Dedifferentiated amniotic fluid mesenchymal stem cell (primary cell): ENCODE measurements around the gene LAMA2.
A peak's percentile ranks its signal among the peaks of the same experiment; 100 is the strongest.

ENCODE experiments used
- DNase-seq: peaks from one replicate; pipeline ENCODE4 v3.0.0-alpha.2; 2016; ENCODE audit errors: extremely low spot score

The LAMA2 gene

DNA sequence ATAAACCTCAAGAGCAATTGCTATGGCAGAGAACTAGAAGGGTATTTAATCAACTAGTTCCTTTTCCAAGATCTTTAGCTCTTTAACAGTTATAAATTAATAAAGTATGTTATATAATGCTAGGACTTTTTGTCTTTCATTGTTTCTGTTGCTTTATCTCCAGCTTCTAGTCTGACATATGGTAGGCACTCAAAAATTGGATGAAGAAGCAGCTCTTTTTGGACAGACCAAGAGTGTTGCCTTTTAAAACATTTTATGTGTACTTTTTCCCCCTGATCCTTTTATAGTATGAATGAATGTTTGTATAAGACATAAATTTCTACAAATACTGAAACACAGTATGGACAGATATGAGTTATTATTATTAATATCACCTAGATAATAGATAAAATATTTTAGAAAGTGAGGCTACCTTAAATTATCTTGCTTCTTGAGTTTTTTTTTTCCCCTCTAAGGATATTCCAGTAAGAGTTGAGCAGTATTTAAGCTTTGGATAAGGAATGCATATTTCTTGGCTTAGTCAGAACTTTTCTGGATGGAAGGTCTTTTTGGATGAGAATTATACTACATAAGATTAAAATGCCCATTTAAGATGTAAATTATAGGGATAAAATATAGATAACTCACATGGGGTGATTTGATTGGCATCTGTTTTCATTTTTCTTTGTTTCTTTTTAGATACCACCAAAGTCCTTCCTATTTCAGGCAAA, 16.6 kb downstream of the LAMA2 start:
- DNase-seq = peak; percentile 45

GRCh38 chr6:128903715-128904114, 20.8 kb downstream of the LAMA2 start:
- no peak for DNase-seq

DNA sequence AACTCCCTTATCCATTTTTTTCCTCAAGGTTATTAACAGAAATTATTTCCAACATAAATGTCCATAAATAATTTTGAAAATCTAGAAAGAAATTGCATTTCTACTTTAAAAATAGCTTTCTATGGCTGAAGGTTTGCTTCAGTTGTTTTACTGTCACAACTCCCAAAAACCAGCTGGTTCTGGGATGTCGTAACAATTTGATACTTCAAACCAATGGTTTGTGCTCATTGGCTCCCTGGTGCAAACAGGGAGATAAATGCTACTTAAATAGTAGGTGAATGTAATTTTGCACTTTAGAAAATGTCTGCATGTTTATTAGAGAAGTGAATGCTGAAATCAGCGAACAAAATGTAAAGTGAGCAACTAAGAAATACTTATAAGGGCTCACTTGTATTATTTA, 31.1 kb downstream of the LAMA2 start:
- DNase-seq = no peak

- DNase-seq = no peak
Measured at GRCh38 chr6:128918886-128919285, 35.9 kb downstream of the LAMA2 start.

- DNase-seq = no peak
Measured at GRCh38 chr6:128919412-128920180, 36.7 kb downstream of the LAMA2 start.

DNA sequence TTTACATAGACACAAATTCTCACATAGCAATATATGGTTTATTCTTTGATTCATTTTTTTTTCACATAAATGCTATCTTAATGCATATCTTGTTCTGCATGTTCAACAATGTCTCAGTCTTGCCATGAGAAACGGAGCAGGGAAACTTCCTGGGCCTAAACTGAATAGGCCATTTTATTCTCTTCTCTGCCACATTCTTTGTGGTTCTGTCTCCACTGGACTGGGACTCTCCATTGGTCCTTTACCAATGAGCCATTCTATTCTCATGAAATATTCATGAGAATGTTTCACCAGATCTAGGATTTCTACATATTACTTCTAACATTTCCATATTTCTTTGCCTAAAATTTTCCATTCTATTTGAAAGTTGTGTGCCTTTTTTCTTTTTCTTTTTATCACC, 42.8 kb downstream of the LAMA2 start:
- DNase-seq = no peak

GRCh38 chr6:128929869-128930268, 46.9 kb downstream of the LAMA2 start:
- DNase-seq = no peak

DNA sequence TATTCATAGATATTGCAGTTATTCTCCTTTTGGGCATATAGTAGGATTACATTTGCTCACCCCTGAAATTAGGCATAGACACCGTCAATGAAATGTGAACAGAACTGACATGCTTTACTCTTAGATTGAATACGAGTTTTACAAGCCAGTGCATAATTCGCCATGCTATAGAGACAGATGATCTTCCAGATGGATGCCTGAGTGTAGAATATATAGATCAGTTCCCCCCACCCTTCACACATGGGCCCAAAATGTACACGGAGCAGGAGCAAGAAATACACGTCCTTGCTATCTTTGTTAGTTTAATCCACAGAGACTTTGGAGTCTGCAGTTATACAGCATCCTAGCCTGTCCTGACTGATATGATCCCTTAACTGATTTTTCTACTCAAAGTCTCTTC, 47.4 kb downstream of the LAMA2 start:
- DNase-seq = no peak

GRCh38 chr6:128932061-128932460, 49.1 kb downstream of the LAMA2 start:
- DNase-seq = peak; percentile 59

DNA sequence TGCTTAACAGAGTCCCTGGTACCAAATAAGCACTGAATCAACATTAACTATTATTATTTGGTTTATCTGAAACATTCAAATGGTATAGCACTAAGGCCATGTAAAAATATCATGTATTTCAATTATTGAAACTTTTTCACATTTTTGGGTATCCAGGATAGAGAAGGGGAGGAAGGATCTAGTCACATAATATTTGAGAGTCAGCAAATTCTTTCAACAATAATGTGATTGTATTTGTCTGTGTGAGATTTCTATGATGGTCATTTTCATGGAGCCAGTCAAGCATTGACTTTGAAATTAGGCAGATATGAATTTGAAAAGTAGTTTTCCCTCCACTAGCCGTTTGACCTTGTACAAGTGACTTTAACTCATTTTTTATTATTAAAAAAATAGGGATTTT, 67.9 kb downstream of the LAMA2 start:
- DNase-seq = no peak

DNA sequence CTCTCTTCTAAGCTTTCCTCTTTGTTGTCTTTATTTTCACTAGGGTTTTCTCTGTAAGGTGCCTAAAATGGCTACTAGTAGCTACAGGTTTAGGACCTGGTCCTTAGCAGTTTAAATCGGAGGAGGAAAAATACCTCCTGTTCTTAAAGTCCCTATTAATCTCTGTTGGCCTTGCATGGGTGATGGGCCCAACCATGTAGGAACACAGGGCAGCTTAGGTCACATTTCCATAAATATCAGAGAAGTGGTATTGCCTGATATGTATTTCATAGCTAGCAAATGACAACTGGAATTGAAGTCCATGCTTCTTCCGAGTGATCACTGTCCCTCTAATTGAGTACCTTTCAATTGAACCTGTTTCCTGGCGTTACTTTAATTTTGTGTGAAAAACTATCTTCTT, 70.0 kb downstream of the LAMA2 start:
- DNase-seq = no peak

GRCh38 chr6:128954308-128955043, 71.5 kb downstream of the LAMA2 start:
- no peak for DNase-seq

- DNase-seq = no peak
Measured at GRCh38 chr6:128963561-128963960, 80.6 kb downstream of the LAMA2 start.

DNA sequence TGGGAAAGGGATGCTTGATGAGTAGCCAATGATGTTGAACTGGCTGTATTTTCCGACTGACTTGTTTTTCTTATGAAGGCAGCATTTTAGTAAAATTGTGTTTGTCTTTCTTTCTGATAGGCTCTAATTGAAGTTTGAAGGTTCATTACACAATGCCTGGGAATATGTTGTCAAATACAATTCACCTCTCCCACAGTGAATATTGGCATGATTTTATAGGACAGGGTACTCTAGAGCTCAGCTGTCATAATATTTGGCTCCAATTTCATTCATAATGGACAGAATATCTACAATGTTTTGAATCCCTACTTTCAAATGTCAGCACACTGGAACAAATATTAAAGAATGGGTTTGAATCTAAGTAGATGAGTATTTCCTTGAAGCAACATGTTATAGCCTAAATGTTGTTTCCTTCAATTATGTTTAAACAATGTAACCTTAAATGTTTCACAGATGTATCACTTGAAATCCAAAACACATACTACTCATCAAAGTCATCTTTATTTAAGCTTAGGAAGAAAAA, 81.4 kb downstream of the LAMA2 start:
- DNase-seq = no peak

DNA sequence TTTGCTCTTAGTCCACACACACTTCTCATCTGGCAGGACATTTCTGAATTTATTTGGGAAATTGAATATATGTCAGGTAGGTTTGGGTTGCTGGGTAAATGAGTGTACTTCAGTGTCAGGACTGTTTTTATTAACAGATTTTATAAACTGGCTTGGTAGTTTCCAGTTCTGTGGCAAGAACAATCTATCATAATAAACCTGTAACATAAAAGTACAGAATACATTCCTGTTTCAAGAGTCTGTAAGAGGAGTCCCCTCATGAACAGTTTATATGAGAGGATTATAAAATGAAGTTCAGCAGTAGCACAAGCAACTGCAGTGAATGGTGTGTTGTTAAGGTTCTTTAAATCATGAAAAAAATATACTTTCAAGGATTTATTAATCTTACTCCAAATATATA, 81.8 kb downstream of the LAMA2 start:
- DNase-seq = no peak

- DNase-seq = no peak
Measured at GRCh38 chr6:128966934-128967333, 84.0 kb downstream of the LAMA2 start.

GRCh38 chr6:128979071-128979470, 96.1 kb downstream of the LAMA2 start:
- DNase-seq = peak; percentile 43

- no peak for DNase-seq
Measured at GRCh38 chr6:128981716-128982115, 98.8 kb downstream of the LAMA2 start.

DNA sequence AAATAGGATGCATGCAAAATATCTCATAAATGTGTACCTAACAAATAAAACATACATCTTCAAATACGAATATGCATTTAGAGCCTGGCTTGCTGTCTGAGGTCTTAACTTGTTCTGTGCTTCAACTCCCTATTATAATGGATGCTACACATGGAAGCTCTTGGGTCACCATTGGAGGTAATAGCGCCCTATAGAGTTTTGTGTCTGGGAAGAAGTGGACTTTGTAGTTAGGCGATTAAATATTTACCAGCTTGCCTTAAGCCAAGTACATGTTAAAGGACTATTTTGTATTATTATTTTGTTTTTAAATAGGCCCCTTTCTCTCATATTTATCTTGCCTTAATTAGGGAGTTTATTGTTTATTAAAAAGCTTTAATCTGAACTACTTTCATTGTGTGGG, 107.4 kb downstream of the LAMA2 start:
- no peak for DNase-seq

- no peak for DNase-seq
Measured at GRCh38 chr6:128990915-128991314, 108.0 kb downstream of the LAMA2 start.

- no peak for DNase-seq
Measured at GRCh38 chr6:128993166-128993565, 110.2 kb downstream of the LAMA2 start.

DNA sequence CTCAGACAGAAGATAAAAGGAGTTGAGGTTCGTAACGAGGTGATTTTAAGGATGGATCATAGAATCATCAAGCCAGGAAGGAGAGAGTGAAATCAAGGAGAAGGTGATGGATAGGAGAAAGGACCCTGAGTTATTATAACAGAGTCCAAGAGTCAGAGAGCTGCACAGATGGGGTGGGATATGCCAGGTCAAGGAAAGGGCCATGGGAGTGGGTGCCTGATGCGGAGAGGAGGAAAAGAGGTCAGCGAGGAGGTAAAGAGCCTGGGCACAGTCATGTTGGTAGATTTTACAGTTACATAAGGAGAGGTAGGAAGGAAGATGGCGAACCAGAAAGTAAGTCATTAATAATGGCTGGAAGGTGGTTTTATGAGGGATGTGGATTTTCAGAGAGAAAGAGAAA, 114.9 kb downstream of the LAMA2 start:
- DNase-seq = no peak
